IgD-negative memory B cell (primary cell): ENCODE data around the gene PBX1. TPM values are rescaled to one million over a fixed set of nuclear protein-coding genes. Genes with fewer than 3 reads are reported as not detected.

Source experiments
- H3K27ac Mint-ChIP-seq, 3 donors: one replicate each; pipeline ENCODE4 v1.8.0; 2020 to 2022; ENCODE audit warnings: mild to moderate bottlenecking in 3 of 3, mixed read lengths in 3 of 3, moderate library complexity in 1 of 3
- H3K27me3 Mint-ChIP-seq: one replicate; pipeline ENCODE4 v1.8.0; 2021; ENCODE audit warnings: mixed read lengths
- H3K36me3 Mint-ChIP-seq: one replicate; pipeline ENCODE4 v1.8.0; 2020; ENCODE audit warnings: mild to moderate bottlenecking, mixed read lengths
- H3K4me1 Mint-ChIP-seq, 3 donors: one replicate each; pipeline ENCODE4 v1.8.0; 2020 to 2022; ENCODE audit warnings: mixed read lengths in 3 of 3, mild to moderate bottlenecking in 1 of 3
- H3K4me3 Mint-ChIP-seq, 4 donors: one replicate each; pipeline ENCODE4 v1.8.0; 2020 to 2022; ENCODE audit warnings: mild to moderate bottlenecking in 4 of 4, mixed read lengths in 4 of 4, moderate library complexity in 3 of 4
- H3K9me3 Mint-ChIP-seq, 3 donors: one replicate each; pipeline ENCODE4 v1.8.0; 2020 to 2021; ENCODE audit warnings: mixed read lengths in 3 of 3, mild to moderate bottlenecking in 1 of 3
- polyA plus RNA-seq: library from polyadenylated mRNA; unstranded; fragments of 300-500 nt; fragmentation: Illumina TruSeq; gene quantifications from one replicate; pipeline ENCODE4 v1.2.3, GENCODE V29; 2021

The PBX1 gene
- polyA plus RNA-seq, 1 donor from 2014 or later, result 0.34 TPM

GRCh38 chr1:164610538-164611222, 51.7 kb downstream of the PBX1 start:
- Mint-ChIP-seq H3K27ac (no peak overlapping the region), H3K27me3 (peaks cover 1% of the 10 kb centered on the region), H3K4me1 (no peaks in the 10 kb centered on the region), H3K4me3 (no peak overlapping the region), H3K36me3 (no peaks in the 10 kb centered on the region), H3K9me3 (no peaks in the 10 kb centered on the region)

DNA sequence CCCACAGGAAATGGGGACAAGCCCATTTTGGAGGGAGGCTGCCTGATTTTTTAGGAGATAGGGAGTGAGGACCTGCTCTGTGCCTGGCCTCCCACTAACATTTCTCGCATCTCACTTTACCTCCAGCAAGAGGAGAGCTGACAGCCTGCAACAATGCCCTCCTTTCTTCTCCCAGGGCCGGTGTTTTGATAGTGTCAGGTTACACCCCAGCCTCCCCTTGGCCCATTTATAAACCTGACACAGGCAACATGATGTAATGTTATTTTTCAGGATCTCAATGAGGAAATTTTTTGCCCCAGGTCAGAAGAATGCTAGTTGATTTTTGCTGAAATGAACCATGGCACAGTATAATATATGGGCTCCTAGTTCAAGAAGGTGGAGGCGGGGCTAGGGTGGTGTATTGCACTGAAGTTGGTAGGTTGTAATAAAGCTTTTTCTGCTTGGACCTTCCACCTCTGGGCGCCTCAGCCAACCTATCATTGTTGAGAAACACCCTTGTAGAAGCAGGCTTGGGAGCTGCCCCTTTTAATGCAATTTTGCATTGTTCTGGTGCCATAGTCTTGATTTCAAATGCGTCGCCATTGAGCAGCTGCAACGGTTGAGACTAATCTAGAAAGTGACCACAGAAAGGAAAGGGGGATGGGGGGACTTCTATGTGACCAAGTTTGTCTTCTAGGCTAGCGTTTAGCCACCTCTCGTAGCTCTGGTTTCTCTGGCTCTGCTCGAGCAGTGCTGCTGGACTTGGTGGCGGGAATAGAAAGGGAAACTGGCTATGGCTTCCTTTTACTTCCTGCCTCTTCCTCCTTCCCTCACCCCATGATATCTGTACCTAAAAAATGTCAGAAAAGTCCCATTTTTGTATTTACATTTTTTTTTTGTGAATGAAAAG, 53.0 kb downstream of the PBX1 start:
- Mint-ChIP-seq H3K9me3 (no peaks in the 10 kb centered on the region), H3K4me1 (no peaks in the 10 kb centered on the region), H3K27me3 (peaks cover 1% of the 10 kb centered on the region), H3K4me3 (no peak overlapping the region), H3K36me3 (no peaks in the 10 kb centered on the region), H3K27ac (no peak overlapping the region)

GRCh38 chr1:164613176-164613575, 54.2 kb downstream of the PBX1 start:
- no peak overlapping the region for H3K4me3 Mint-ChIP-seq
- peaks cover 1% of the 10 kb centered on the region for H3K27me3 Mint-ChIP-seq
- H3K4me1 Mint-ChIP-seq, result no peaks in the 10 kb centered on the region
- H3K36me3 Mint-ChIP-seq, result no peaks in the 10 kb centered on the region
- no peaks in the 10 kb centered on the region for H3K9me3 Mint-ChIP-seq
- no peak overlapping the region for H3K27ac Mint-ChIP-seq

- Mint-ChIP-seq H3K4me3 (no peak overlapping the region), H3K27ac (no peak overlapping the region), H3K27me3 (peaks cover 1% of the 10 kb centered on the region), H3K9me3 (no peaks in the 10 kb centered on the region), H3K36me3 (no peaks in the 10 kb centered on the region), H3K4me1 (no peaks in the 10 kb centered on the region)
These were observed 55.3 kb downstream of the PBX1 start for GRCh38 chr1:164614316-164614715.

GRCh38 chr1:164617377-164618201, 58.6 kb downstream of the PBX1 start:
- Mint-ChIP-seq H3K4me3 (no peak overlapping the region), H3K4me1 (peaks cover 0 to 1% (median 0%) of the 10 kb centered on the region in 3 donors), H3K27me3 (peaks cover 1% of the 10 kb centered on the region), H3K9me3 (peaks cover 0 to 2% (median 0%) of the 10 kb centered on the region in 3 donors), H3K36me3 (no peaks in the 10 kb centered on the region), H3K27ac (no peak overlapping the region)

DNA sequence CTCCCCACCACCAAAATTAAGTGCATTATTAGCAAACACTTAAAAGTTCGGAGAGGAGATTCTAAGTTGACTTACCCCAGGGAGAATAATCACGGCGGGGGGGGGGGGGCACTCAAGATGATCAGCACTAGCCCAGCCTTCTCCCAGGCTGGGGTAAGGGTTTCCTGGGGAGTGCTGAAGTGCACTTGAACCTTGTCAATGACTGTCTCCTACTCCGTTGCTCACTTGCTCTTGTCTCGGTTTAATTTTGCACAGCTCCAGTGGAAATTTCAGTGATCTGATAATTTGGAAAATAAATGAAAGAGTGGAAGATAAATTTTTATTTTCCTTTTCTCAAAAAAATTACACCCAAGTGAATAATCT, 59.2 kb downstream of the PBX1 start:
- peaks cover 0 to 1% (median 0%) of the 10 kb centered on the region in 3 donors for H3K4me1 Mint-ChIP-seq
- H3K27me3 Mint-ChIP-seq, result peaks cover 1% of the 10 kb centered on the region
- no peak overlapping the region for H3K4me3 Mint-ChIP-seq
- peaks cover 0 to 2% (median 0%) of the 10 kb centered on the region in 3 donors for H3K9me3 Mint-ChIP-seq
- no peak overlapping the region for H3K27ac Mint-ChIP-seq
- H3K36me3 Mint-ChIP-seq, result no peaks in the 10 kb centered on the region

DNA sequence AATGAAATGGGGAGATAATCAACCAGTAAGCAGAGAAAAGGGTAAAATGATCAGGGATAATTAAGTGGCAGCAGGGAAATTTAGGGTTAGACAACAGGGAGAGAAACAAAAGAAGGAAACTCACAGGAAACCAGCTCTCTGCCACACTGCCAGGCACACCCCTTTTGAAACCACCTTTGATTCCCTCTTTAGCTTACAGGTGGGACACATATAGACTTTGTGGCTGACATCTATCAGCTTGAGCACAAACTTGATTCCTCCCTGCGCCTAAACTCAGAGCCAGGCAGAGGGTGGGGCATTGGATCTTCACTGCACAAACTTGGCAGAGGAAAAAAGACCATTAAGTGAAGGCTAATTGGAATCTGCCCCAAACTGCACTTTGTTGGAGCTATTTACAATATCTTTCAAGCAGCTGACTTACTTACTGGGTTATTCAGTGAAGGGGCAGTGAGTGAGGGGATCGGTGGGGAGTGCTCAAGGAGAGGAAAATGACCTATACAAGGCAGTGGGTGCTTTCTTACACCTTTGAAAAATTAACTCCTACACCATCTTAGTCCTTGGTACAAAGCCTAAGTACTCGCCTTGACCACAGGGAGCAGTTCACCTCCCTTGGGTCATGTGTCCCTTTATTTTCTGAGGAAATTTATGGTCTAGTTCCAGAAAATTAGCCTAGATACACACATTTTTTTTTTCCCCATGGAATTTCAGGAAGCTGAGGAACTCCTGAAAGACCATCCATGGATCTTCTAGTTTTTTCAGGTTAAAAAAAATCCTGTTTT, 60.2 kb downstream of the PBX1 start:
- Mint-ChIP-seq H3K36me3 (no peaks in the 10 kb centered on the region), H3K27ac (no peak overlapping the region), H3K4me3 (no peak overlapping the region), H3K27me3 (peaks cover 1% of the 10 kb centered on the region), H3K9me3 (peaks cover 0 to 2% (median 0%) of the 10 kb centered on the region in 3 donors), H3K4me1 (peaks cover 0 to 3% (median 0%) of the 10 kb centered on the region in 3 donors)

GRCh38 chr1:164622068-164622845, 63.3 kb downstream of the PBX1 start:
- Mint-ChIP-seq H3K4me1 (peaks cover 0 to 3% (median 3%) of the 10 kb centered on the region in 3 donors), H3K9me3 (peaks cover 0 to 2% (median 0%) of the 10 kb centered on the region in 3 donors), H3K36me3 (no peaks in the 10 kb centered on the region), H3K27ac (no peak overlapping the region), H3K4me3 (no peak overlapping the region), H3K27me3 (peaks cover 1% of the 10 kb centered on the region)

DNA sequence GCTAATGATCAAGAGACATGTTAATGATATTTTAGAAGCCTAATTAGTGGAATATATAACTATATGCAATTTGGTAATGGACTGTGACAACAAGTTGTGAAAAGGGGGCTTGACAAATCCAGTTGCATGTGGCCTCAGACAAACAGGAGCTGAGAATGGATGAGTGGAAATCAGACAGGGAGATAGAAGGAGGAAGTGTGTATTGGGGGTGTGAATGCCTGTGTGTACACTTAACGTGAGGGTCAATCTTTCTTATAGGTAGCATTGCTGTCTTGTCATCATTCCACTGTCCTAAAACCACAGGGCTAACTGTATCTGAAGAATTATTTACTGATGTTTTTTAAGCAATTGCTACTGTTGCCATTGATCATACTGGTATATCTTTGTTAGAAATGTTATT, 64.8 kb downstream of the PBX1 start:
- no peak overlapping the region for H3K4me3 Mint-ChIP-seq
- H3K27me3 Mint-ChIP-seq, result peaks cover 1% of the 10 kb centered on the region
- H3K36me3 Mint-ChIP-seq, result no peaks in the 10 kb centered on the region
- peaks cover 0 to 3% (median 3%) of the 10 kb centered on the region in 3 donors for H3K4me1 Mint-ChIP-seq
- no peak overlapping the region for H3K27ac Mint-ChIP-seq
- H3K9me3 Mint-ChIP-seq, result peaks cover 0 to 4% (median 0%) of the 10 kb centered on the region in 3 donors

- peaks cover 0 to 4% (median 0%) of the 10 kb centered on the region in 3 donors for H3K9me3 Mint-ChIP-seq
- H3K36me3 Mint-ChIP-seq, result no peaks in the 10 kb centered on the region
- H3K27ac Mint-ChIP-seq, result no peak overlapping the region
- H3K27me3 Mint-ChIP-seq, result peaks cover 1% of the 10 kb centered on the region
- H3K4me1 Mint-ChIP-seq, result peaks cover 0 to 3% (median 3%) of the 10 kb centered on the region in 3 donors
- no peak overlapping the region for H3K4me3 Mint-ChIP-seq
These were observed 65.4 kb downstream of the PBX1 start for GRCh38 chr1:164624400-164624799.

DNA sequence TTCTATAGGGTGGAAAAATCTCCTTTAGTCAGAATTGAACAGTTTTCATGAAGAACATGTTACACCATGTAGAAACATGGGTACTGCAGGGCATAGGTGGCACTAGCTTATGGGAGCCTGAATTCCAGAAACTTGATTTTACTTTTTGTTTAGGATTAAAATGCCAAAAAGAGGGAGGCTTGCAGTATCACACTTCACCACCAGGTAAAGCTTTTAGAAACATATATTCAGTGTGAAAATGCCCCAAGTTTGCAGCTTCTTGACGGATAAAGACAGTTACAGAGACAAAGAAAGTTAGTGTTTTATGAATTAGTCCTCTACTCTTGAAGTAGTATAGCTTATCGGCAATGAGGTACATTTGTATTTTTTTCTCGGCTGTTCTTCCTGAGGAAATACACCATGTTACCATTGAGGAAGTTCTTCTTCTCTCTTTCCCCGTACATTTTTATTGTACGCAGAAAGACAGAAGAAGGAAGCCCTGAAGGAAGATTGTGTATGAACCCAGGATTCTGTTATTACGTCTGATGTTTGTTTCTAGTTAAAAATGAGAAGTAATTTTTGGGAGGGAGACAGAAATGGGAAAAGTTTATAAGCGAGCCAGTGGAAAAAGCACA, 66.1 kb downstream of the PBX1 start:
- Mint-ChIP-seq H3K4me3 (no peak overlapping the region), H3K27me3 (peaks cover 1% of the 10 kb centered on the region), H3K36me3 (no peaks in the 10 kb centered on the region), H3K4me1 (peaks cover 0 to 3% (median 3%) of the 10 kb centered on the region in 3 donors), H3K9me3 (peaks cover 0 to 4% (median 0%) of the 10 kb centered on the region in 3 donors), H3K27ac (no peak overlapping the region)

- Mint-ChIP-seq H3K4me3 (no peak overlapping the region), H3K9me3 (peaks cover 0 to 2% (median 0%) of the 10 kb centered on the region in 3 donors)
These were observed 69.8 kb downstream of the PBX1 start for GRCh38 chr1:164628772-164629171.

DNA sequence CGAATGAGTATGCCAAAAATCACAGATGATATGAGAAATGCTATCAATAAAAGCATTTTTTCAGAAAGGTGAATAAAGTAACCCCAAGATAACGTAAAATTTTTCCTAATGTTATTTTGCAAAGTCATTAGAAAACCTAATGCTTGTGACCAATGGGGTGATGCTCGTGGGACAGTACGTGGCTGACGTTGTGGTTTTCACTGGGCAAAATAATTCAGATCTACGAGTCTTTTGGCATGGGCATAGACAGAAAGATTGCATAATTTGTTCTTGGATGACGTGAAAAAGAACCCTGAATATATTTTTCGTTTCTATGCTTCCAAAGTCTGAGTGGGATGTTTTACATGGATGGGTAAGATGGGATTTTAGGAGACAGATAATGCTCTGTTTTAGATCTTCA, 71.0 kb downstream of the PBX1 start:
- H3K27me3 Mint-ChIP-seq, result no peaks in the 10 kb centered on the region
- H3K36me3 Mint-ChIP-seq, result no peaks in the 10 kb centered on the region
- no peak overlapping the region for H3K27ac Mint-ChIP-seq
- H3K4me3 Mint-ChIP-seq, result no peak overlapping the region
- peaks cover 0 to 2% (median 0%) of the 10 kb centered on the region in 3 donors for H3K9me3 Mint-ChIP-seq
- H3K4me1 Mint-ChIP-seq, result peaks cover 0 to 3% (median 0%) of the 10 kb centered on the region in 3 donors

More at GRCh38 chr1:164628772-164629171, 69.8 kb downstream of the PBX1 start:
- no peaks in the 10 kb centered on the region for H3K36me3 Mint-ChIP-seq
- H3K4me1 Mint-ChIP-seq, result peaks cover 0 to 3% (median under 1%) of the 10 kb centered on the region in 3 donors
- no peaks in the 10 kb centered on the region for H3K27me3 Mint-ChIP-seq
- H3K27ac Mint-ChIP-seq, result no peak overlapping the region
